ENCODE measurements around the gene FAM72A.
"Not testable (repeated sequence)": the region's sequence is repeated elsewhere in the genome, so short reads cannot be mapped to it uniquely, and the experiment has no call there.

The FAM72A gene

GRCh38 chr1:206202789-206203363, at the start of gene FAM72A:
TSS of gene FAM72A (minus strand) at chr1:206202839. CDS start at chr1:206202025, 814 bp downstream.
- DNase-seq: peak; percentile 63 to 98

GRCh38 chr1:206250953-206251681, 48.5 kb upstream of the FAM72A start:
- DNase-seq: not testable (repeated sequence)

- not testable (repeated sequence) for DNase-seq
Observed at GRCh38 chr1:206246129-206246886, 43.7 kb upstream of the FAM72A start.

- not testable (repeated sequence) for DNase-seq
Observed at GRCh38 chr1:206245479-206245878, 42.8 kb upstream of the FAM72A start.

- peak in 1 of 2 donors; percentile 47 for DNase-seq
Observed at GRCh38 chr1:206243335-206243734, 40.7 kb upstream of the FAM72A start.

GRCh38 chr1:206240288-206240687, 37.6 kb upstream of the FAM72A start:
- DNase-seq: not testable (repeated sequence)

GRCh38 chr1:206235190-206235589, 32.6 kb upstream of the FAM72A start:
- not testable (repeated sequence) for DNase-seq

- not testable (repeated sequence) for DNase-seq
Observed at GRCh38 chr1:206234189-206234916, 31.7 kb upstream of the FAM72A start.

GRCh38 chr1:206232970-206233645, 30.5 kb upstream of the FAM72A start:
- not testable (repeated sequence) for DNase-seq

GRCh38 chr1:206231989-206232388, 29.4 kb upstream of the FAM72A start:
- not testable (repeated sequence) for DNase-seq

GRCh38 chr1:206229286-206229685, 26.6 kb upstream of the FAM72A start:
- DNase-seq: not testable (repeated sequence)

GRCh38 chr1:206226886-206227285, 24.2 kb upstream of the FAM72A start:
- DNase-seq: not testable (repeated sequence)

GRCh38 chr1:206225386-206225785, 22.7 kb upstream of the FAM72A start:
- DNase-seq: not testable (repeated sequence)

- not testable (repeated sequence) for DNase-seq
Observed at GRCh38 chr1:206224190-206224776, 21.6 kb upstream of the FAM72A start.

GRCh38 chr1:206221585-206221984, 18.9 kb upstream of the FAM72A start:
- not testable (repeated sequence) for DNase-seq

GRCh38 chr1:206220332-206221000, 17.8 kb upstream of the FAM72A start:
- DNase-seq: not testable (repeated sequence)

GRCh38 chr1:206219514-206220331, 17.1 kb upstream of the FAM72A start:
- not testable (repeated sequence) for DNase-seq

GRCh38 chr1:206218765-206219164, 16.1 kb upstream of the FAM72A start:
- not testable (repeated sequence) for DNase-seq

GRCh38 chr1:206218285-206218684, 15.6 kb upstream of the FAM72A start:
- not testable (repeated sequence) for DNase-seq

Data from bone marrow (tissue), 2 donors.